Neural cell (in vitro differentiated cells): Measurements from ENCODE around the gene ATP7B. TPM values are rescaled to one million over a fixed set of nuclear protein-coding genes. Genes with fewer than 3 reads are reported as not detected.
"Not testable (repeated sequence)": the region's sequence is repeated elsewhere in the genome, so short reads cannot be mapped to it uniquely, and the experiment has no call there.

Experiments
- H2AFZ ChIP-seq: fragments of 200-600, 300-800 bp; sonication (generic), shearing (Covaris generic); 2 replicates; pipeline ENCODE4 v1.6.0; 2014; ENCODE audit warnings: low read depth, mild to moderate bottlenecking, antibody characterized with exemption, low read length, moderate library complexity
- H3F3A ChIP-seq: fragments of 200-600 bp; shearing (Covaris generic); 2 replicates; pipeline ENCODE4 v1.6.1; 2016; ENCODE audit warnings: mild to moderate bottlenecking, moderate library complexity, mixed read lengths, antibody characterized with exemption, low read length; ENCODE audit not compliant: insufficient read depth, poor library complexity, severe bottlenecking
- H3K27ac ChIP-seq: fragments of 200-600, 300-800 bp; sonication (generic), shearing (Covaris generic); 2 replicates; pipeline ENCODE4 v1.5.1; 2014; ENCODE audit warnings: mild to moderate bottlenecking, low read length, moderate library complexity
- H3K27me3 ChIP-seq: fragments of 300-800, 200-600 bp; sonication (generic), shearing (Covaris generic); 2 replicates; pipeline ENCODE4 v1.6.0; 2014; ENCODE audit warnings: mild to moderate bottlenecking, low read depth, low read length, moderate library complexity; ENCODE audit not compliant: insufficient read depth
- H3K36me3 ChIP-seq: fragments of 300-800, 200-600 bp; sonication (generic), shearing (Covaris generic); 2 replicates; pipeline ENCODE4 v1.5.1; 2014; ENCODE audit warnings: mild to moderate bottlenecking, antibody characterized with exemption, low read length, moderate library complexity; ENCODE audit not compliant: insufficient read depth
- H3K4me2 ChIP-seq: fragments of 300-800, 200-600 bp; sonication (generic), shearing (Covaris generic); 2 replicates; pipeline ENCODE4 v1.6.0; 2014; ENCODE audit warnings: mild to moderate bottlenecking, low read length
- H3K4me3 ChIP-seq: fragments of 300-800, 200-600 bp; sonication (generic), shearing (Covaris generic); 2 replicates; pipeline ENCODE4 v1.5.1; 2014; ENCODE audit warnings: mild to moderate bottlenecking, low read length, moderate library complexity
- H3K79me2 ChIP-seq: fragments of 200-600 bp; shearing (Covaris generic); replicated peaks from 2 replicates; pipeline ENCODE4 v1.6.0; 2014; ENCODE audit warnings: mild to moderate bottlenecking, low read length, moderate library complexity; ENCODE audit not compliant: insufficient read depth
- H3K9ac ChIP-seq: fragments of 300-800, 200-600 bp; sonication (generic), shearing (Covaris generic); 2 replicates; pipeline ENCODE4 v1.6.1; 2016; ENCODE audit warnings: mild to moderate bottlenecking, low read length, mixed read lengths
- H3K9me2 ChIP-seq: fragments of 200-600 bp; shearing (Covaris generic); 2 replicates; pipeline ENCODE4 v1.6.1; 2016; ENCODE audit warnings: mild to moderate bottlenecking, low read length, mixed read lengths; ENCODE audit not compliant: insufficient read depth
- H3K9me3 ChIP-seq: fragments of 200-600, 300-800 bp; sonication (generic), shearing (Covaris generic); 2 replicates; pipeline ENCODE4 v1.6.1; 2016; ENCODE audit warnings: mild to moderate bottlenecking, mixed run types, low read length, moderate library complexity, mixed read lengths
- H4K20me1 ChIP-seq: fragments of 200-600 bp; shearing (Covaris generic); 2 replicates; pipeline ENCODE4 v1.6.1; 2016; ENCODE audit warnings: mild to moderate bottlenecking, mixed run types; ENCODE audit not compliant: insufficient read depth
- EP300 ChIP-seq: fragments of 450-650 bp; conservative IDR thresholded peaks from 2 replicates; pipeline ENCODE4 v1.6.1; 2014; ENCODE audit warnings: antibody characterized with exemption, mild to moderate bottlenecking, moderate library complexity; ENCODE audit not compliant: poor library complexity, severe bottlenecking
- EZH2 ChIP-seq: fragments of 200-600, 300-800 bp; shearing (Covaris generic), sonication (generic); IDR thresholded peaks from 2 replicates; pipeline ENCODE4 v1.6.1; 2014; ENCODE audit warnings: antibody characterized with exemption, low read length, borderline replicate concordance, mild to moderate bottlenecking; ENCODE audit not compliant: insufficient read depth, poor library complexity, severe bottlenecking
- MXI1 ChIP-seq: fragments of 450-650 bp; conservative IDR thresholded peaks from 2 replicates; pipeline ENCODE4 v1.6.1; 2014; ENCODE audit warnings: antibody characterized with exemption, mild to moderate bottlenecking; ENCODE audit not compliant: poor library complexity, severe bottlenecking
- POLR2AphosphoS5 ChIP-seq: IDR thresholded peaks from 2 replicates; pipeline ENCODE4 v1.6.1; 2012
- RAD21 ChIP-seq: fragments of 450-650 bp; conservative IDR thresholded peaks from 2 replicates; pipeline ENCODE4 v1.6.1; 2014; ENCODE audit warnings: antibody characterized with exemption, mild to moderate bottlenecking, moderate library complexity
- REST ChIP-seq: IDR thresholded peaks from 2 replicates; pipeline ENCODE4 v1.6.1; 2012; ENCODE audit warnings: borderline replicate concordance
- SMC3 ChIP-seq: fragments of 450-650 bp; conservative IDR thresholded peaks from 2 replicates; pipeline ENCODE4 v1.6.1; 2014; ENCODE audit warnings: antibody characterized with exemption, mild to moderate bottlenecking, moderate library complexity; ENCODE audit not compliant: poor library complexity
- TAF1 ChIP-seq: IDR thresholded peaks from 2 replicates; pipeline ENCODE4 v1.6.1; 2012; ENCODE audit warnings: low read depth
- polyA plus RNA-seq: library from polyadenylated mRNA; depleted of rRNA; stranded (reverse); fragments of >200 nt; gene quantifications from 2 replicates; pipeline ENCODE4 v1.2.3, GENCODE V29; 2014
- TF ChIP-seq, protein P1 (sequence below): fragments of 450-650 bp; IDR thresholded peaks from 2 replicates; pipeline ENCODE4 v1.5.1; 2014; ENCODE audit warnings: antibody characterized with exemption, mild to moderate bottlenecking, moderate library complexity; ENCODE audit not compliant: poor library complexity, severe bottlenecking

ATP7B gene
- polyA plus RNA-seq, 1 donor from 2014 or later, result 6.3 TPM

- H3F3A ChIP-seq, result no peaks in the 10 kb centered on the region
- H3K9me2 ChIP-seq, result no peaks in the 10 kb centered on the region
- TF ChIP-seq, protein P1, sequence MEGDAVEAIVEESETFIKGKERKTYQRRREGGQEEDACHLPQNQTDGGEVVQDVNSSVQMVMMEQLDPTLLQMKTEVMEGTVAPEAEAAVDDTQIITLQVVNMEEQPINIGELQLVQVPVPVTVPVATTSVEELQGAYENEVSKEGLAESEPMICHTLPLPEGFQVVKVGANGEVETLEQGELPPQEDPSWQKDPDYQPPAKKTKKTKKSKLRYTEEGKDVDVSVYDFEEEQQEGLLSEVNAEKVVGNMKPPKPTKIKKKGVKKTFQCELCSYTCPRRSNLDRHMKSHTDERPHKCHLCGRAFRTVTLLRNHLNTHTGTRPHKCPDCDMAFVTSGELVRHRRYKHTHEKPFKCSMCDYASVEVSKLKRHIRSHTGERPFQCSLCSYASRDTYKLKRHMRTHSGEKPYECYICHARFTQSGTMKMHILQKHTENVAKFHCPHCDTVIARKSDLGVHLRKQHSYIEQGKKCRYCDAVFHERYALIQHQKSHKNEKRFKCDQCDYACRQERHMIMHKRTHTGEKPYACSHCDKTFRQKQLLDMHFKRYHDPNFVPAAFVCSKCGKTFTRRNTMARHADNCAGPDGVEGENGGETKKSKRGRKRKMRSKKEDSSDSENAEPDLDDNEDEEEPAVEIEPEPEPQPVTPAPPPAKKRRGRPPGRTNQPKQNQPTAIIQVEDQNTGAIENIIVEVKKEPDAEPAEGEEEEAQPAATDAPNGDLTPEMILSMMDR, result no peak
- TF ChIP-seq TAF1, result no peak
- TF ChIP-seq EZH2, result no peak
- no peak for TF ChIP-seq EP300
- TF ChIP-seq SMC3, result no peak
- no peak for TF ChIP-seq MXI1
- TF ChIP-seq REST, result no peak
- TF ChIP-seq POLR2AphosphoS5, result no peak
- TF ChIP-seq RAD21, result no peak
- no peaks in the 10 kb centered on the region for H3K79me2 ChIP-seq
- H3K36me3 ChIP-seq, result no peaks in the 10 kb centered on the region
- H3K4me3 ChIP-seq, result no peak overlapping the region
- H2AFZ ChIP-seq, result no peak overlapping the region
- no peaks in the 10 kb centered on the region for H3K9me3 ChIP-seq
- H3K27me3 ChIP-seq, result no peaks in the 10 kb centered on the region
- H4K20me1 ChIP-seq, result no peaks in the 10 kb centered on the region
- no peak overlapping the region for H3K4me2 ChIP-seq
- no peak overlapping the region for H3K27ac ChIP-seq
- no peak overlapping the region for H3K9ac ChIP-seq
Measured at GRCh38 chr13:52034616-52035226, 23.5 kb upstream of the ATP7B start.

- Histone ChIP-seq H3K79me2 (no peaks in the 10 kb centered on the region), H3K27ac (no peak overlapping the region), H2AFZ (no peak overlapping the region), H3K9me2 (no peaks in the 10 kb centered on the region), H3K4me2 (no peak overlapping the region), H3K36me3 (no peaks in the 10 kb centered on the region), H3K9me3 (no peaks in the 10 kb centered on the region), H3K27me3 (no peaks in the 10 kb centered on the region), H4K20me1 (no peaks in the 10 kb centered on the region), H3F3A (no peaks in the 10 kb centered on the region), H3K4me3 (no peak overlapping the region), H3K9ac (no peak overlapping the region)
- TF ChIP-seq EZH2, result no peak
- no peak for TF ChIP-seq EP300
- no peak for TF ChIP-seq TAF1
- TF ChIP-seq SMC3, result no peak
Measured at GRCh38 chr13:52033039-52033438, 21.8 kb upstream of the ATP7B start.

DNA sequence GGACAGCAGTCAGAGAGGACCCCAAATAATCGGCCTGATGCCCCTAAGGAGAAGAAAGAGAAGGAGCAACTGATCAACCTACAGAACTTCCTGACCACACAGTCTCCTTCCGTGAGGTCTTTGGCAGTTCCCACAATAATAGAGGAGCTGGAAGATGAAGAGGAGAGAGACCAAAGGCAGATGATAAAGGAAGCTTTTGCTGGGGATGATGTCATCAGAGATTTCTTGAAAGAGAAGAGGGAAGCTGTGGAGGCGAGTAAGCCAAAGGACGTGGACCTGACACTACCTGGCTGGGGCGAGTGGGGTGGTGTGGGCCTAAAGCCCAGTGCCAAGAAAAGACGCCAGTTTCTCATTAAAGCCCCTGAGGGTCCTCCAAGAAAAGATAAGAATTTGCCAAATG, 19.2 kb upstream of the ATP7B start:
- not testable (repeated sequence) for H3K4me2 ChIP-seq, H3K4me3 ChIP-seq, H3K27me3 ChIP-seq, H3K79me2 ChIP-seq, H4K20me1 ChIP-seq, H3K9me3 ChIP-seq, H3K9me2 ChIP-seq, H3K9ac ChIP-seq, H3K27ac ChIP-seq, H3K36me3 ChIP-seq, H3F3A ChIP-seq, H2AFZ ChIP-seq
